HG02610 (cell line): ENCODE results near the gene FOXE1.

Experiments
- ATAC-seq: cut with Tn5 transposase; IDR thresholded peaks from one replicate; pipeline ENCODE4 v1.9.1; 2021; ENCODE audit warnings: mild to moderate bottlenecking, moderate library complexity; ENCODE audit not compliant: unreplicated experiment

Gene FOXE1

GRCh38 chr9:97853056-97853843 lies at the start of gene FOXE1:
Gene FOXE1 (plus strand): TSS chr9:97853226. CDS start chr9:97853915, 689 bp downstream.
- no peak for ATAC-seq

GRCh38 chr9:97804059-97804365 lies 49.0 kb upstream of the FOXE1 start:
- no peak for ATAC-seq

GRCh38 chr9:97806721-97807120 lies 46.3 kb upstream of the FOXE1 start:
- ATAC-seq = no peak

GRCh38 chr9:97807681-97808080 lies 45.3 kb upstream of the FOXE1 start:
- no peak for ATAC-seq

- ATAC-seq = no peak
Measured at GRCh38 chr9:97808415-97808814, 44.6 kb upstream of the FOXE1 start.

- no peak for ATAC-seq
Measured at GRCh38 chr9:97808972-97809371, 44.1 kb upstream of the FOXE1 start.

GRCh38 chr9:97809666-97810344 lies 43.2 kb upstream of the FOXE1 start:
- no peak for ATAC-seq

- ATAC-seq = no peak
Measured at GRCh38 chr9:97811533-97812246, 41.3 kb upstream of the FOXE1 start.

- ATAC-seq = no peak
Measured at GRCh38 chr9:97812247-97812543, 40.8 kb upstream of the FOXE1 start.

- no peak for ATAC-seq
Measured at GRCh38 chr9:97813072-97813471, 40.0 kb upstream of the FOXE1 start.

GRCh38 chr9:97819735-97820134 lies 33.3 kb upstream of the FOXE1 start:
- ATAC-seq = no peak

- ATAC-seq = no peak
Measured at GRCh38 chr9:97820373-97820772, 32.7 kb upstream of the FOXE1 start.

- no peak for ATAC-seq
Measured at GRCh38 chr9:97830884-97831829, 21.9 kb upstream of the FOXE1 start.

GRCh38 chr9:97831843-97832636 lies 21.0 kb upstream of the FOXE1 start:
- ATAC-seq = no peak

GRCh38 chr9:97840521-97840920 lies 12.5 kb upstream of the FOXE1 start:
- no peak for ATAC-seq

GRCh38 chr9:97842960-97843359 lies 10.1 kb upstream of the FOXE1 start:
- ATAC-seq = no peak

GRCh38 chr9:97845130-97845529 lies 7.9 kb upstream of the FOXE1 start:
- no peak for ATAC-seq

- ATAC-seq = no peak
Measured at GRCh38 chr9:97845763-97846162, 7.3 kb upstream of the FOXE1 start.

GRCh38 chr9:97846347-97846746 lies 6.7 kb upstream of the FOXE1 start:
- ATAC-seq = no peak

- no peak for ATAC-seq
Measured at GRCh38 chr9:97847474-97848214, 5.4 kb upstream of the FOXE1 start.
